ENCODE measurements around the gene CD300LB.

The CD300LB gene

DNA sequence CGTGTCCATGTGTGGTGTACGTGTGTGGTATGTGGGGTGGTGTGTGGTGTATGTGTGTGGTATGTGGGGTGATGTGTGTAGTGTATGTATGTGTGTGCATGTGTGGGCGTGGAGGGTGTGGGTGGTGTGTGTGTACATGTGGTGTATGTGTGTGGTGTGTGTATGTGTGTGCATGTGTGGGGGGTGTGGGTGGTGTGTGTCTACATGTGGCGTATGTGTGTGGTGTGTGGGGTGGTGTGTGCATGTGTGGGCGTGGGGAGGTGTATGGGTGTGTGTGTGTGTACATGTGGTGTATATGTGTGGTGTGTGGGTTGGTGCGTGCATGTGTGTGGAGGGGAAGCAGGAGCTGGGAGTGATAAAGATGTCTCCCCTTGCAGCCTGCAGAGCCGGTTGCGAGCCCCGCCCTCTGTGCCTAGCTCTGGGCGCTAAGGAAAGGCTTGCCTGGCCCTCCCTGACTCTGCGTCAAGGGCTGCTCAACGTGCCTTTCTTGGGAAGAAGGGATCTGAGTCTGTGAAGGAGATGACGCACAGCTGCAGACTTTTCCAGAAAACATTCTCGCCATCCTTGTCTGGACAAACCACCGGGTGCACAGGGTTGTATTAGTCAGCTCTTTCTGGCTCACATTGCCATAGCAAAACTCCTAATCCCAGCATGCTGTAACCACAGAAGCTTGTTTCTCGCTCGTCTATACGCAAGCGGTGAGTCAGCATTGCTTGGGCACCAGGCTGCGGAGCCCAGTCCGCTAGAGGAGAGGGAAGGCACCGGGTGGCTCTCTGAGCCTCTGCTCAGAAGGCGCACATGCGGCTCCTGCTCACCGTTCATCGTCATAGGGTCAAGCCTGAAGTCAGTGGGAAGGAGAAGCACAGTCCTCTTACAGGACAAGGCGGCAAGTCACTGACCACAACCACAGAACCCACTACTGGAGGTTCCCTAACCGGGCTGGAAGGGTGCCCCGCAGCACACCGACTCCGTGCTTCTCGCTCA is 38.0 kb upstream of the CD300LB start:
- TF ChIP-seq, protein P1, sequence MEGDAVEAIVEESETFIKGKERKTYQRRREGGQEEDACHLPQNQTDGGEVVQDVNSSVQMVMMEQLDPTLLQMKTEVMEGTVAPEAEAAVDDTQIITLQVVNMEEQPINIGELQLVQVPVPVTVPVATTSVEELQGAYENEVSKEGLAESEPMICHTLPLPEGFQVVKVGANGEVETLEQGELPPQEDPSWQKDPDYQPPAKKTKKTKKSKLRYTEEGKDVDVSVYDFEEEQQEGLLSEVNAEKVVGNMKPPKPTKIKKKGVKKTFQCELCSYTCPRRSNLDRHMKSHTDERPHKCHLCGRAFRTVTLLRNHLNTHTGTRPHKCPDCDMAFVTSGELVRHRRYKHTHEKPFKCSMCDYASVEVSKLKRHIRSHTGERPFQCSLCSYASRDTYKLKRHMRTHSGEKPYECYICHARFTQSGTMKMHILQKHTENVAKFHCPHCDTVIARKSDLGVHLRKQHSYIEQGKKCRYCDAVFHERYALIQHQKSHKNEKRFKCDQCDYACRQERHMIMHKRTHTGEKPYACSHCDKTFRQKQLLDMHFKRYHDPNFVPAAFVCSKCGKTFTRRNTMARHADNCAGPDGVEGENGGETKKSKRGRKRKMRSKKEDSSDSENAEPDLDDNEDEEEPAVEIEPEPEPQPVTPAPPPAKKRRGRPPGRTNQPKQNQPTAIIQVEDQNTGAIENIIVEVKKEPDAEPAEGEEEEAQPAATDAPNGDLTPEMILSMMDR (IDR thresholded peaks at IDR 0.05; ENCODE audit: insufficient read depth, low read length, missing control alignments): no peak
- H3K4me3 ChIP-seq (ENCODE audit: low read depth, low read length): no peak overlapping the region
- ChIA-PET POLR2A (interaction anchor here (0.7 kb wide), 1 partner anchor 27 kb away, joined by 3 read pairs; no protein-coding TSS in a partner anchor), CTCF (no interaction called here)
- peak; percentile 68 for DNase-seq (ENCODE audit: low read depth, low spot score)

DNA sequence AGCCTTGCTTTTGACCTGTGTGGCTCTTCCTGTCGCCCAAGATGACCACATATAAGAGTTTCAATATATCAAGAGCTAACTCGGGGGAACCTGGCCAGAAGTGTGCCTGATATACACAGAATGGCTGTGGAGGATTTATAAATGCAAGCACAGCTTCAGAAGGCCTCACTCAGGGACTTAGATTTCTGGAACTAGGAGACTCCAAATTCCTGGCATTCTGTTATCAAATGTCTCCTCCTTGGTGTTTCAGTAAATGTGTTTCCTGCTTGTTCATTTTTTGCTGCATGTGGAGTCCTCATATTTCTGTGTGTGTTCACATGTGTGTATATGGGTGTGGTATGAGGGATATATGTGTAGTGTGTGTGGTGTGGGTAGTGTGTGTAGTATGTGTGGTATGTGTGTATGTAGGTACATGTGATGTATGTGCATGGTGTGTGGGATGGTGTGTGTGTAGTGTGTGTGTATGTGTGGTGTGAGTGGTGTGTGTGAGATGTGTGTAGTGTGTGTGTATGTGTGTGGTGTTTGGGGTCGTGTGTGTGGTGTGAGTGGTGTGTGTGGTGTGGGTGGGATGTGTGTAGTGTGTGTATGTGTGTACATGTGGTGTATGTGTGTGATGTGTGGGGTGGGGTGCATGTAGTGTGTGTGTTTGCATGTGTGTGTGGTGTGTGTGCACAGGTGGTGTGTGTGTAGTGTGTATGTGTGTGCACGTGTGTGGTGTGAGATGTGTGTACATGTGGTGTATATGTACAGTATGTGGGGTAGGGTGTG is 37.0 kb upstream of the CD300LB start:
- TF ChIP-seq, protein P1 (IDR thresholded peaks at IDR 0.05; ENCODE audit: insufficient read depth, low read length, missing control alignments): no peak
- no peak for DNase-seq (ENCODE audit: low read depth, low spot score)
- no peak overlapping the region for H3K4me3 ChIP-seq (ENCODE audit: low read depth, low read length)
- POLR2A ChIA-PET: no interaction called here
- CTCF ChIA-PET: no interaction called here

DNA sequence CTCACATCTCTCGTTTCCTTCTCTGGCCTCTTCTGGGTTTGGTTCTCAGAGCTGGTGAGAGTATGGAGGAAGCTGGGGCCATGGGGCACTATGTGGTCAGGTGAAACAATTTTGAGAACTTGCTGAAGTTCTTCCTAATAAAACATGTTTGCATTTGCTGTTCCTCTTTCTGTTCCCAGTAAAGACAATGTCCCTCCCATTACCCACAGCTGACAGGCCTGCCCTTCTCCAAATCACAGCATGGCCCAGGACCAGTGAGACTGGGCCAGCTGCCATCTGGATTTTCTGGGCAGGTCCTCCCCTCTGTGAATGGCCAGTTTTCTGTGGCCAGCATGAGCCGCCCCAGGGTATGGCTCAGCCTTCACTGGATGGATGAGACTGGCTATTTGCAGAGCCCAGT is 36.1 kb upstream of the CD300LB start, which contains the start of gene CD300H:
Gene CD300H, minus strand, starts transcription at position 113 of the 400 bp plus-strand sequence.
- ChIA-PET CTCF (no interaction called here), POLR2A (no interaction called here)
- no peak for DNase-seq (ENCODE audit: low read depth, low spot score)
- TF ChIP-seq, protein P1 (IDR thresholded peaks at IDR 0.05; ENCODE audit: insufficient read depth, low read length, missing control alignments): no peak
- H3K4me3 ChIP-seq (ENCODE audit: low read depth, low read length): no peak within 1 kb of the TSS

DNA sequence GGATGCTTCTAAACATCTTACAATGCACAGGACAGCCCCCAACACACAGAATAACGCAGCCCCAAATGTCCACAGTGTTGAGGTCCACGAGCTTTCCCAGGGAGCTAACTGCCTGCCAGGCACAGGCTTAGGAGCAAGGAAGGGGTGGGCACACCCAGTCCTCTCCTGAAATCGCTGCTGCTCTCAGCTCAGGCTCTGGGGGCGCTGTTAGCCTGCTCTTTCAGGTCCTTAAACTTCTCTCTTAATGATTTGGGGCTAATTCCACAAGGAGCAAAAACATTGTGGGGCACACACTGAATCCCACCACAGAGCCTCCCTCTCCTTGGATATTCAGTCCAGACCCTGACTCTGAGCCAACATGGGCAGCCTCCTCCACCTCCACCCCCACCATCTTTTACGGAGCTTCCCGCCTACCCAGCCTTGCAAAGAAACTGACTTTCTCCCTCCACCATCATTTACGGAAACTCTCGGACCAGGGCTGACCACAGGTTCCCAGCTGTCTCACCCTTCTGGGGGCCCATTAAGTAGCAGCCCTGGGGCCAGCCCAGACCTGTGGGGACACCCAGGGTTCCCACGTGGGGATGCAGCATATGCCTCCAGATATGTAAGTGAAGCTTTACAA is 35.0 kb upstream of the CD300LB start:
- CTCF ChIA-PET: interaction anchor here (0.9 kb wide), 1 partner anchor 31 kb away, joined by 3 read pairs; no protein-coding TSS in a partner anchor
- DNase-seq (ENCODE audit: low read depth, low spot score): no peak
- no peak overlapping the region for H3K4me3 ChIP-seq (ENCODE audit: low read depth, low read length)
- POLR2A ChIA-PET: no interaction called here
- TF ChIP-seq, protein P1 (IDR thresholded peaks at IDR 0.05; ENCODE audit: insufficient read depth, low read length, missing control alignments): peak; percentile 36

DNA sequence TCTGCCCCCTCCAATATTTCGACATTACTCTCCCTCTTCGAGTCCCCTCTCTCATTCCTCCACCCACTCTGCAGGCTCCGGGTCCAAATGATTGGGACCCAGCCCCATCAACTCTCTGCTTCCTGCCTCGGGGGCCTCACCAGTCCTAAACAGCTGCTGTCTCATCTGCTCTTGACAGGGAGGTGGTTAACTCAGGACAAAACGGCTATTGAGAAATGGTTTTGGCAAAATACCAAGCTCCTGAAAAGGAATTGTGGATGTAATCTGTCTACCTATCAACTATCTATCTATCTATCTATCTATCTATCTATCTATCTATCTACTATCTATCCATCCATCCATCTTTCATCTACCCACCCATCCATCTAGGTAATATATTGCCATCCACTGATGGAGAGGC is 33.9 kb upstream of the CD300LB start:
- no peak overlapping the region for H3K4me3 ChIP-seq (ENCODE audit: low read depth, low read length)
- POLR2A ChIA-PET: no interaction called here
- CTCF ChIA-PET: no interaction called here
- no peak for DNase-seq (ENCODE audit: low read depth, low spot score)
- TF ChIP-seq, protein P1 (IDR thresholded peaks at IDR 0.05; ENCODE audit: insufficient read depth, low read length, missing control alignments): no peak
